ENCODE results near the gene ATF4.

GRCh38 chr22:39513791-39514190 lies 6.6 kb upstream of the ATF4 start:
- no peak for TF ChIP-seq POLR2A (IDR thresholded peaks at IDR 0.05; ENCODE audit: low read length)
- no peak for TF ChIP-seq GATA1 (IDR thresholded peaks at IDR 0.05; ENCODE audit: low read depth, low read length)

All from erythroblast (primary cell).